Ovary (tissue), 1 donor: ENCODE data around the gene BSN.

Experiments used
- EP300 ChIP-seq: sonication (generic); formaldehyde crosslinking; IDR thresholded peaks from one replicate; pipeline ENCODE4 v1.6.1; 2017; ENCODE audit warnings: antibody characterized with exemption
- POLR2A ChIP-seq: fragments of 450-650 bp; IDR thresholded peaks from one replicate; pipeline ENCODE4 v1.6.1; 2017; ENCODE audit warnings: antibody characterized with exemption, mild to moderate bottlenecking, moderate library complexity

GRCh38 chr3:49519916-49520385, 34.3 kb upstream of the BSN start:
- TF ChIP-seq POLR2A (no peak), EP300 (no peak)
